Measurements from ENCODE around the gene SPON1. TPM values are rescaled to one million over a fixed set of nuclear protein-coding genes. Genes with fewer than 3 reads are reported as not detected.

Gene SPON1
- total RNA-seq, 1 experiment from 2014 or later, result 0.20 TPM

- H3K27ac Mint-ChIP-seq, result no peak overlapping the region
- no peak for DNase-seq
Observed at GRCh38 chr11:14189874-14190273, 227.4 kb downstream of the SPON1 start.

More at GRCh38 chr11:14189874-14190273, 227.4 kb downstream of the SPON1 start:
- H3T11ph ChIP-seq (ENCODE audit: low read length), result no peak overlapping the region
- H4K5ac ChIP-seq (ENCODE audit: insufficient read length, low read depth, low read length), result no peak overlapping the region
- H2BK20ac ChIP-seq (ENCODE audit: low read depth, low read length, poor library complexity, severe bottlenecking), result no peak overlapping the region
- H2BK15ac ChIP-seq (ENCODE audit: low read depth, low read length), result no peak overlapping the region
- Mint-ChIP-seq H3K4me3 (no peak overlapping the region), H3K27me3 (ENCODE audit: low read depth) (no peaks in the 10 kb centered on the region; the same call in none of the 2 replicates), H3K4me1 (peaks cover 12 to 17% of the 10 kb centered on the region in 2 experiments), H3K36me3 (ENCODE audit: insufficient read depth in 1 of 3, low read depth in 3 of 3) (no peaks in the 10 kb centered on the region; a peak in 1 of 7 replicates), H3K9me3 (no peaks in the 10 kb centered on the region)
- no peak overlapping the region for H3K56ac ChIP-seq (ENCODE audit: insufficient read length, low read depth, low read length)
- H2AFZ ChIP-seq (ENCODE audit: low read length), result no peak overlapping the region
- no CpG with 5 or more reads among the region's 3 CpGs for WGBS (ENCODE audit: extremely low coverage, insufficient read length, low lambda C conversion rate)
- no peaks in the 10 kb centered on the region for H4K20me1 ChIP-seq (ENCODE audit: control insufficient read depth, insufficient read depth, insufficient read length)
- H3K23ac ChIP-seq (ENCODE audit: insufficient read length, low read depth, low read length), result no peak overlapping the region
- no peaks in the 10 kb centered on the region for H3K23me2 ChIP-seq (ENCODE audit: insufficient read length, low read depth, low read length, poor library complexity, severe bottlenecking)
- no peak overlapping the region for H3K9ac ChIP-seq (ENCODE audit: extremely low read depth, insufficient read length, low read length)
- H3K4ac ChIP-seq (ENCODE audit: low read depth, low read length), result no peak overlapping the region
- H3K4me1 ChIP-seq (ENCODE audit: insufficient read depth, low read length), result no peaks in the 10 kb centered on the region
- no peak overlapping the region for H2AK5ac ChIP-seq (ENCODE audit: insufficient read length, low read length)
- no peaks in the 10 kb centered on the region for H3K9me3 ChIP-seq (ENCODE audit: control insufficient read depth, low read depth, low read length)
- H3K27ac ChIP-seq (ENCODE audit: insufficient read length, low read depth, low read length), result no peak overlapping the region
- H4K8ac ChIP-seq (replicated peaks; ENCODE audit: insufficient read length, low read depth, low read length), result no peak overlapping the region
- no peaks in the 10 kb centered on the region for H3K79me1 ChIP-seq (ENCODE audit: insufficient read depth, low read depth, low read length, poor library complexity, severe bottlenecking)
- TF ChIP-seq, protein P1, sequence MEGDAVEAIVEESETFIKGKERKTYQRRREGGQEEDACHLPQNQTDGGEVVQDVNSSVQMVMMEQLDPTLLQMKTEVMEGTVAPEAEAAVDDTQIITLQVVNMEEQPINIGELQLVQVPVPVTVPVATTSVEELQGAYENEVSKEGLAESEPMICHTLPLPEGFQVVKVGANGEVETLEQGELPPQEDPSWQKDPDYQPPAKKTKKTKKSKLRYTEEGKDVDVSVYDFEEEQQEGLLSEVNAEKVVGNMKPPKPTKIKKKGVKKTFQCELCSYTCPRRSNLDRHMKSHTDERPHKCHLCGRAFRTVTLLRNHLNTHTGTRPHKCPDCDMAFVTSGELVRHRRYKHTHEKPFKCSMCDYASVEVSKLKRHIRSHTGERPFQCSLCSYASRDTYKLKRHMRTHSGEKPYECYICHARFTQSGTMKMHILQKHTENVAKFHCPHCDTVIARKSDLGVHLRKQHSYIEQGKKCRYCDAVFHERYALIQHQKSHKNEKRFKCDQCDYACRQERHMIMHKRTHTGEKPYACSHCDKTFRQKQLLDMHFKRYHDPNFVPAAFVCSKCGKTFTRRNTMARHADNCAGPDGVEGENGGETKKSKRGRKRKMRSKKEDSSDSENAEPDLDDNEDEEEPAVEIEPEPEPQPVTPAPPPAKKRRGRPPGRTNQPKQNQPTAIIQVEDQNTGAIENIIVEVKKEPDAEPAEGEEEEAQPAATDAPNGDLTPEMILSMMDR (conservative IDR thresholded peaks at IDR 0.05), result no peak
- H2BK12ac ChIP-seq (ENCODE audit: insufficient read length, low read depth, low read length), result no peak overlapping the region
- no peaks in the 10 kb centered on the region for H3K79me2 ChIP-seq (ENCODE audit: insufficient read depth, low read length)
- H3K14ac ChIP-seq (ENCODE audit: insufficient read depth, low read length), result no peak overlapping the region
- H3K18ac ChIP-seq (ENCODE audit: insufficient read length, low read depth, low read length), result no peak overlapping the region
- H4K91ac ChIP-seq (ENCODE audit: insufficient read length, low read depth, low read length), result no peak overlapping the region
- H2BK5ac ChIP-seq (ENCODE audit: insufficient read length, low read length), result no peak overlapping the region
- H3K27me3 ChIP-seq (ENCODE audit: insufficient read depth, low read length), result no peaks in the 10 kb centered on the region
- no peak overlapping the region for H3K4me2 ChIP-seq (ENCODE audit: insufficient read depth, insufficient read length, low read length)
- no peak overlapping the region for H2BK120ac ChIP-seq (ENCODE audit: low read depth, low read length, poor library complexity, severe bottlenecking)

Data from H9 (cell line).